Suppressor macrophage treated with lipopolysaccharide for 4 hours (primary cell): ENCODE data around the gene TOM1L2.

Experiments used
- DNase-seq: peaks from one replicate; pipeline ENCODE4 v3.0.0-alpha.2; 2020

Gene TOM1L2

GRCh38 chr17:17892731-17893130 is 79.5 kb downstream of the TOM1L2 start:
- no peak for DNase-seq

GRCh38 chr17:17892009-17892408 is 80.2 kb downstream of the TOM1L2 start:
- no peak for DNase-seq

- DNase-seq: peak; percentile 55
These were observed 81.1 kb downstream of the TOM1L2 start for GRCh38 chr17:17890773-17891759.

GRCh38 chr17:17889922-17890321 is 82.3 kb downstream of the TOM1L2 start:
- DNase-seq: no peak

GRCh38 chr17:17888821-17889220 is 83.4 kb downstream of the TOM1L2 start:
- DNase-seq: no peak

GRCh38 chr17:17888371-17888770 is 83.8 kb downstream of the TOM1L2 start:
- no peak for DNase-seq

GRCh38 chr17:17887752-17888304 is 84.4 kb downstream of the TOM1L2 start:
- DNase-seq: no peak

- DNase-seq: no peak
These were observed 85.5 kb downstream of the TOM1L2 start for GRCh38 chr17:17886726-17887125.

- no peak for DNase-seq
These were observed 86.0 kb downstream of the TOM1L2 start for GRCh38 chr17:17886226-17886625.

- DNase-seq: no peak
These were observed 87.5 kb downstream of the TOM1L2 start for GRCh38 chr17:17884391-17885357.

- DNase-seq: no peak
These were observed 88.4 kb downstream of the TOM1L2 start for GRCh38 chr17:17883801-17884200.

- DNase-seq: no peak
These were observed 90.1 kb downstream of the TOM1L2 start for GRCh38 chr17:17882082-17882581.

- no peak for DNase-seq
These were observed 91.5 kb downstream of the TOM1L2 start for GRCh38 chr17:17880577-17881196.

- no peak for DNase-seq
These were observed 94.5 kb downstream of the TOM1L2 start for GRCh38 chr17:17877529-17878358.

GRCh38 chr17:17876959-17877528 is 95.2 kb downstream of the TOM1L2 start:
- DNase-seq: no peak

- no peak for DNase-seq
These were observed 97.7 kb downstream of the TOM1L2 start for GRCh38 chr17:17874478-17874877.

- no peak for DNase-seq
These were observed 98.7 kb downstream of the TOM1L2 start for GRCh38 chr17:17873450-17873991.

- no peak for DNase-seq
These were observed 99.5 kb downstream of the TOM1L2 start for GRCh38 chr17:17872547-17873345.

- DNase-seq: no peak
These were observed 100.3 kb downstream of the TOM1L2 start for GRCh38 chr17:17871913-17872312.

- DNase-seq: no peak
These were observed 102.0 kb downstream of the TOM1L2 start for GRCh38 chr17:17870247-17870646.
